Head of caudate nucleus (tissue), 42 donors: ENCODE data around the gene PARP6.

Experiments
- DNase-seq, 42 donors: peaks; one replicate each; pipeline versions ENCODE4 v3.0.0 to v3.0.0-alpha.2; 2020 to 2021; ENCODE audit warnings: mixed read lengths in 7 of 42
- intact Hi-C: fragments of 100-400 bp; cut with DNase I; formaldehyde crosslinking; loops from one replicate; pipeline ENCODE4 v1.15.0; 2022

The PARP6 gene

GRCh38 chr15:72272213-72272996, at the start of gene PARP6:
Gene PARP6 (minus strand): TSS chr15:72272554. CDS start chr15:72267477, 5,077 bp downstream.
- intact Hi-C loops, result loop anchor here (2.0 to 10.0 kb wide), 2 partner anchors 42 to 78 kb away; partner anchors contain the start of genes GRAMD2A and PKM

GRCh38 chr15:72319985-72320671, 47.8 kb upstream of the PARP6 start, which contains the start of gene CELF6:
Gene CELF6 (minus strand): TSS chr15:72320157. CDS start chr15:72319874, 283 bp downstream.
- intact Hi-C loops, result loop anchor here (10.0 kb wide), 1 partner anchor 55 kb away; the partner anchor contains the start of gene HEXA
- DNase-seq, result peak; percentile 51 to 91 (median 75)

More at GRCh38 chr15:72272213-72272996, at the start of gene PARP6:
- DNase-seq, result peak; percentile 95 to 99 (median 98)

DNA sequence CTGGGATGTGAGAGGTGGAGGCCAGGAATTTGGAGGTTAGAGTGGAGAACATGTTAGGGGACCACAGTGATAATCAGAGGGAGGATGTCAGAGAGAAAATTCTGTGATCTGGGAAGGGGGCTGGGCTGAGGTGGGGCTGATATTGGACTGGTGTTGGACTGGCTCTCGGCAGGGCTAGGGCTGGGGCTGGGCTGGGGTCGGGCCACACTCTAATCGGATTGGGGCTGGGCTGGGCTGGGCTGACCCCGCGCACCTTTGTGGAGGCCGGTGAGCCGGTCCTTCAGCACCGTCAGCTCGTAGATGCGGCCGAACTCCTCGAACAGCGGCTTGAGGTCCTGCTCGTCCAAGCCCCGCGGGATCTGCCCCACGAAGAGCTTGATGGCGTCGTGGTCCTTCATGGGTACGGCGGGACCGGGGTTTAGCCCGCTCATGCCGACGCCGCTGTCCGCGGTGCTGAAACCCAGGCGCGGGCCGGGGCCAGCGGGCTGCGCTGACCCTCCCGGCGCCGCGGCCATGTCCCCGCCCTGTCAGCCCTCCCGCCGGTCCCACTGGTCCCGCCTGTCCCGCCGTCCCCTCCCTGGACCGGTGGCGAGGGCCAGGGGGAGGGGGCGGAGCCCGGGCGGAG, 47.1 kb upstream of the PARP6 start:
- DNase-seq, result peak in 41 of 42 donors; percentile 5 to 84 (median 54)
- intact Hi-C loops, result loop anchor here (10.0 kb wide), 1 partner anchor 55 kb away; the partner anchor contains the start of gene HEXA

DNA sequence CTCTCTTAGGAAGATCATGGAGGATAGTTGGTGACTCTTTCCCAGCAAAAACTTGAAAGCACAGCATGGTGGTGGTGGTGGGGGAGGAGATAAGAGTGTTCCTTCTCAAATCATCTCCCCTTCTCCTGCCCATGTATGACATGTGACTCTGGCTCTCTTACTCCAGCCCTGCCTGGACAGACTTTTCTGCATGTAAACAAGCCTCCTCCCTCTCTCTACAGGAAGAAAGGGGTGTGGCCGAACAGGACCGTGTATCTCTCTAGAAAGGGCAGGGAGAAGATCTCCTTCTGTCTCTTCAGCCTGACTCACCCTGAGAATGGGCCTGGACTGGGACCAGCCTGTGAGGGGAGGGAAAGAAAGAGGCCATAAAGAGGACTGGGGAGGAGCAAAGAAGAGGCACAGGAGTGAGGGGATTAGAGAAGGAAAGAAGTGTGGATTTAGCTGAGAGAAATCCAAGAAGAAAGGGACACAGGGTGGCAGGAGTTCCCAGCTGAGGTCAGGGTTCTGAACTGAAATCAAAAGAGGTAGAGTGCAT, 46.1 kb upstream of the PARP6 start:
- DNase-seq, result no peak
- intact Hi-C loops, result loop anchor here (10.0 kb wide), 1 partner anchor 56 kb away; the partner anchor contains the start of gene HEXA

- intact Hi-C loops, result loop anchor here (10.0 kb wide), 1 partner anchor 59 kb away; the partner anchor contains the start of gene HEXA
- DNase-seq, result peak in 1 of 42 donors; percentile 28
Observed at GRCh38 chr15:72315706-72316370, 43.5 kb upstream of the PARP6 start.

- intact Hi-C loops, result loop anchor here (10.0 kb wide), 1 partner anchor 61 kb away; the partner anchor contains the start of gene HEXA
- DNase-seq, result peak in 1 of 42 donors; percentile 20
Observed at GRCh38 chr15:72313881-72314280, 41.5 kb upstream of the PARP6 start.

DNA sequence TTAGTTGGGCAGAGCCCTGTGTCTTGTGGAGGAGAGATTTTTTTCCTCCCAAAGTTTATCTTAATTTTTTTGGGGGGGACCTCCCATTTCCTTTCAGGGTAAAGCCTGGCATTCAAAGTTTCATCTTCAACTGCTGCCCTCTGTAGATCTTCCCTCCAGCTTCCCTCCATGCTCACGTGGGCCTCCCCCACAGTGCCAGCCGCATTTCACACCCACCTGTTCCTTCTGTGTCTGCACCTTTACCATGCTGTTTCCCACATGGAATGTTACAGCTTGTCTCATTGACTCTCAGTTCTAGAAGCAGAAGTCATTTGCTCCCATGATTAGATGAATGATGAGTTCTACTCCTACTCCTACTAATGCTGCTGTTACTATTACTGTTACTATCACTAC, 41.1 kb upstream of the PARP6 start:
- intact Hi-C loops, result loop anchor here (10.0 kb wide), 1 partner anchor 61 kb away; the partner anchor contains the start of gene HEXA
- DNase-seq, result peak; percentile 49 to 92 (median 78)

GRCh38 chr15:72312605-72313447, 40.5 kb upstream of the PARP6 start:
- intact Hi-C loops, result loop anchor here (10.0 kb wide), 1 partner anchor 62 kb away; the partner anchor contains the start of gene HEXA

DNA sequence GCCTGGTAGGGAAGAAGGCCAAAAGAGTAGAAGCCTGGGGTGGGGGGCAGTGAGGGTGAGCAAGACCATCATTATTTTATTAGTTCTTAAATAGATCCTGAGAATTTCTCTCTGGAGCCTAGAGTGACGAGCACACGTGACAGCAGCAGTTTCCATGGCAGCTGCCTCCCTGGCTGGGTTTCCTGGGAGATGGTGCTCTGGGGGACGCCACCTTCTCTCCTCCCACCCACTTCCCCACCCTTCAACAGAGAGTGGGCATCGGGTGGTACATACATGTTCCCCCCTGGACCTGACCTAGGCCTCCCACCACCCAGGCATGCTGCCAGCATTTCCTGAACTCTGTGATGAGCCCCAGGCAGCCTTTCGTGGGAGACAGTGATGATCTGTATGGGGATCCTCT, 34.7 kb upstream of the PARP6 start:
- peak; percentile 20 to 83 (median 58) for DNase-seq
- intact Hi-C loops, result no loop called here

More at GRCh38 chr15:72312605-72313447, 40.5 kb upstream of the PARP6 start:
- DNase-seq, result peak; percentile 35 to 81 (median 62)

DNA sequence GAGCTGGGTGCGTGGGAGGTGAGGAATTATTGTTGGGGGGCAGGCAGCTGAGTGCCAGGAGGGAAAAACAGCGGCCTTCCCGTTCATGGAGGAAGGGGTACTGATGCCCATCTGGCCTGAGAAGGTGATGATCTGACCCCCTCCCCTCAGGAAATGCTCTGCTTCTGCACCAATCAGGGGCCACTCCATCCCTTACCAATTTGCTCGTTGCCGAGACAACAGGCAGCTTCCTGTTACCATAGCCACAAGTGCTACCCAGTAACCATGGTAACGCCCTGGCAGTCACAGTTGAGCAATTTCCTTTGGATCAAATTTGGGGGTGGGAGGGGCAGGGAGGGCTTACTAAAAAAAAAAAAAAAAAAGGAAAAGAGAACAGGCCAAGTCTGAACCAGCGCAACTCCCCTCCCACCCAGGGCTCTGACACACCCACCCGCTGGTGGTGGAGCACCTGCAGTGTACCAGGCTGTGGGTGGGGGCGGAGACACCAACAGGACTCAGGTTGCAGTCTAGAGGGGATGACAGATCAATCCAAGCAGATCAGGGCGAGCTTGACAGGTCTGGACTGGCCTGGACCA, 33.9 kb upstream of the PARP6 start:
- intact Hi-C loops, result no loop called here
- peak; percentile 46 to 96 (median 77) for DNase-seq

- intact Hi-C loops, result no loop called here
- DNase-seq, result no peak
Observed at GRCh38 chr15:72304596-72304995, 32.2 kb upstream of the PARP6 start.

DNA sequence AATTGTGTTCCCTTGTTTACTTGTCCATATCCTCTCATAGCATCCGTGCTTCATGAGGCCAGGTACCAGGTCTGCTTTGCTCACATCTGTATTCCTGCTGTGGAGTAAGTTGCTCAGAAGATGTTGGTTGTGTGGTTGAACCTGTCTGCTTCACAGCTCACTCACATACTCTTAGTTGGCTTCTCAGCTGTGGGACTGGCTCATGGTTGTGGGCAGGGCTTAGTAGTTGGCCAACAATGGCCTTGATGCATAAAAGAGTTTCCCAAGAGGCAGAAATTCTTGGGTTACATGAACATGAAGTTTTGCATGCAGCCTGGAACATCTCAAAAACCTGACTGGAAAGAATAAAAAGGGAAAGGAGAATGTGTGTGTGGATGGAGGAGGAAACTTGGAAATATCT, 30.6 kb upstream of the PARP6 start:
- DNase-seq, result no peak
- intact Hi-C loops, result no loop called here

DNA sequence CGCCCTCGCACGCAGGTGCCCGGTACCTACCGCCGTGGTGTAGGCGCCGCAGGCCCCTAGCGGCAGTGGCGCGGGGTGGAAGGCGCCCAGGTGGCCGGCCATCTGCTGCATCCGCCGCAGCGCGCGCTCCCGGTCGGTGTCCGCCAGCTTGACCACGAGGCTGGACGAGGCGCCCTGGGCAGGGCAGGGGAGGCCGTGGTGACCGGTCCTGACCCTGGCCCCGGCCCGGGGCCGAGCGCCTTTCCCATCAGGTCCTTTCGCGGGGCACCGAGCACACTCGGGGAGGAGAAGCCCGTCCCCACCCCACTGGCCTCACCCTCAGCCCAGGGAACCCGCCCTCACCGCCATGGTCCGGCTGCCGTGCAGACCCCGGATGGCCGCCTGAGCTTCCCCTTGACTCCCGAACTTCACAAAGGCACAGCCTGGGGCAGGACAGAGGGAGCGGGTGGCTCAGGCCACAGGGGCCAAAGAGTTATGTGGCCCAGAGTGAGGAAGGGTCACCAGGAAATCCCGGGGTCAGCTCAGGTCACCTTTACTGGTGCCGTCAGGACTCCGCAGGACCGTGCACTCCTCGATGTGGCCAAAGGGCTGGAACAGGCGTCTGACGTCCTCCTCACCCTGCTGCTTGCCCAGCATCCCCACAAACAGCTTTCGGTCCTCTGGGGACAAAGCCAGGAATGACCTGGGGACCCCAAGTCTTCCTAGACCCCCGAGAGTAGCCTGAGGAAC, 17.4 kb upstream of the PARP6 start:
- DNase-seq, result no peak
- intact Hi-C loops, result no loop called here

DNA sequence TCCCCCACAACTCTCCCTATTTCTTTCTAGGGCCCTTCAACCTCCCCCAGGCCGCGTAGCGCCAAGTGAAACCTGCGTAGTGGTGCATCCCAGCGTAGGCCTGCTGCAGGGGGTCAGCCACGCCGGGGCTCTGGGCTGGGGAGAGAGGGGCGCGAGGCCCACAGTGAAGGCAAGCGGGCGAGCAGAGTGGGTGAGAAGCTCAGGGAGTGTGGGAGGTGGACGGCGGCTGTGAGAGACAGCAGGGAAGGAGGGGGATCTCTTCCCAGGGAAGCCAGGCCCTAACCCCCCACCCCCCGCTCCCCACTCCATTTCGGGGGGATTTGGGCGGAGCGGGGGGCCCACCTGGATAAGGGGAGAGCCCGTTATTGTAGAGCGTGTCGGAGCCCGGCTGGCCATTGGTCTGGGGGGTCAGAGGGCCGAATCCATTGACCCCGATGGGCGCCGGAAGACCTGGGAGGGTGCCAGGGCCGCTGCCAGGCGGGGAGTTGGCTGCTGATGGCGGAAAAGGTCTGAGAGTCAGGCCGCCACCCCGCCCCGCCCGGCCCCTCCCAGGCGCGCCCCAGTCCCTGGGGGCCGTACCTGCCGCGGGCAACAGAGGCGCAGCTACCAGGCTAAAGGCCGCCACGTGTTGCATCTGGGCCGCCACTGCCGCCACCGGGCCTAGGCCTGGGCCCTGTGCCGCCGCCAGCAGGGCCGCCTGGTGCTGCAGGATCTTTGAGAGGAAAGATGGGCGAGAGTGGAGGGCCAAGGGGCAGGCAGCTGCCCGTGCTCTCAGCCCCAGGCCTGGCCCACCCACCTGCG, 16.6 kb upstream of the PARP6 start:
- intact Hi-C loops, result no loop called here
- no peak for DNase-seq

GRCh38 chr15:72285927-72286516, 13.7 kb upstream of the PARP6 start:
- intact Hi-C loops, result no loop called here

More at GRCh38 chr15:72285927-72286516, 13.7 kb upstream of the PARP6 start:
- peak in 20 of 42 donors; percentile 7 to 58 (median 22) for DNase-seq
